Measurements from ENCODE around the gene RHEX.

Gene RHEX

DNA sequence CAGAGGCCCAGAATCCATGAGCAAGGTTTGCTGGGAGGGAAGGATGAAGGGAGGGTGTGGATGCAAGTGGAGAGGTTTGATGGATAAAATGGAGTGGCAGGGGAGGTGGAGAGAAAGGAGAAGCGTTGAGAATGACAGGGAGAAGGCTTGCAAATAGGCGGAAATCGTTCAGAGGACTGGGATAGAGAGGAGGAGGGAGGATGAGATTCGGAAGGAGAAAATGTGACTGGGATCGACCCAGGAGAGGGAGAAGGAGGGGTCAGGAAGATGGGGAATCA, 63.8 kb downstream of the RHEX start:
- POLR2A ChIA-PET (ENCODE audit: low non-redundant PET), result no interaction called here
- H3K27ac ChIP-seq, result no peak overlapping the region
- CTCF ChIA-PET, result interaction anchor here (0.7 to 1.2 kb wide), 2 partner anchors 12 to 135 kb away, joined by 3 to 4 read pairs; no protein-coding TSS in a partner anchor
- no peak for DNase-seq (ENCODE audit: low spot score)
- TF ChIP-seq, protein P1, sequence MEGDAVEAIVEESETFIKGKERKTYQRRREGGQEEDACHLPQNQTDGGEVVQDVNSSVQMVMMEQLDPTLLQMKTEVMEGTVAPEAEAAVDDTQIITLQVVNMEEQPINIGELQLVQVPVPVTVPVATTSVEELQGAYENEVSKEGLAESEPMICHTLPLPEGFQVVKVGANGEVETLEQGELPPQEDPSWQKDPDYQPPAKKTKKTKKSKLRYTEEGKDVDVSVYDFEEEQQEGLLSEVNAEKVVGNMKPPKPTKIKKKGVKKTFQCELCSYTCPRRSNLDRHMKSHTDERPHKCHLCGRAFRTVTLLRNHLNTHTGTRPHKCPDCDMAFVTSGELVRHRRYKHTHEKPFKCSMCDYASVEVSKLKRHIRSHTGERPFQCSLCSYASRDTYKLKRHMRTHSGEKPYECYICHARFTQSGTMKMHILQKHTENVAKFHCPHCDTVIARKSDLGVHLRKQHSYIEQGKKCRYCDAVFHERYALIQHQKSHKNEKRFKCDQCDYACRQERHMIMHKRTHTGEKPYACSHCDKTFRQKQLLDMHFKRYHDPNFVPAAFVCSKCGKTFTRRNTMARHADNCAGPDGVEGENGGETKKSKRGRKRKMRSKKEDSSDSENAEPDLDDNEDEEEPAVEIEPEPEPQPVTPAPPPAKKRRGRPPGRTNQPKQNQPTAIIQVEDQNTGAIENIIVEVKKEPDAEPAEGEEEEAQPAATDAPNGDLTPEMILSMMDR (conservative IDR thresholded peaks at IDR 0.05; ENCODE audit: low read depth), result no peak

DNA sequence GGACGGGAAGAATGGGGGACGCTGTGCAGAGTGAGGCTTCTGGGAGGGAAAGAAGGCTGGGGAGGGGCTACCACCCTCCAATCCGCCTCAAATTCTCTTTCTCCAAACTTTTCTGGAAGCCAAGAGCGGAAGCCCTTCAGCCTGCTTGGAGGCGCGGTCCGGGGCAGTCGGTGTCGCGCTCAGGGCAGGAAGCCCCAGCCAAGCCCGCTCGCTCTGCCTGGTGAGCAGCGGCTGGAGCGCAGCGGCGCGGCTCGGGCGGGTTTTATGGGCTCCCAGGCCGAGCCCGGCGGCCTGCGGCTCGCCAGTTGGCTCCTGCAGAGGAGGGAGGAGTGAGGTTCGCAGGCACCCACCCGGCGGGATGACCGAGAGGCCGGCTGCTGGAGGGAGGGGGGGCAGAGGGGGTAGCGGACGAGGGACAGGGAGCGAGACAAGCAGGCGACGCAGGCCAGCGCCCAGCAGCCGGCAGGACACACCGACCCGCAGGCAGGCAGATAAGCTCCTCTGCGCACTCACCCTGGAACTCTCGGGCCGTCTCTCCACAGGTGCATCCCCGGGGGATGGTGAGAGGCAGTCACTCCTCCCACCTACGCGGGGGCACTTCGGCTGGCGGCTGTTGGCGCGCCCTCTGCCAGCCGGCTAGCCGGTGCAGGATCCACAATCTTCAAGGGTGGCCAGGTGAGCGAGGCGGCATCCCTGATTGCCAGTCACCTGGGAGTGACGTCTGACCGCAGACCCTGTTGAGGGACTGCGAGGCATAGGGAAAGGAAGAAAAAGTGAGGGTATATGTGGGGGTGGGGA, 64.4 kb downstream of the RHEX start, which contains the start of gene AVPR1B:
AVPR1B (minus strand) TSS at position 238 of the 798 bp plus-strand sequence. CDS start 498 bp downstream, outside the sequence.
- TF ChIP-seq, protein P1 (conservative IDR thresholded peaks at IDR 0.05; ENCODE audit: low read depth), result peak; percentile 24; the same call in 1 of the 2 replicates
- no peak within 1 kb of the TSS for H3K27ac ChIP-seq
- peak; percentile 56 for DNase-seq (ENCODE audit: low spot score)
- ChIA-PET POLR2A (ENCODE audit: low non-redundant PET) (no interaction called here), CTCF (interaction anchor here (0.6 to 1.2 kb wide), 3 partner anchors 11 to 1737 kb away, joined by 3 to 4 read pairs (median 3); no protein-coding TSS in a partner anchor)

DNA sequence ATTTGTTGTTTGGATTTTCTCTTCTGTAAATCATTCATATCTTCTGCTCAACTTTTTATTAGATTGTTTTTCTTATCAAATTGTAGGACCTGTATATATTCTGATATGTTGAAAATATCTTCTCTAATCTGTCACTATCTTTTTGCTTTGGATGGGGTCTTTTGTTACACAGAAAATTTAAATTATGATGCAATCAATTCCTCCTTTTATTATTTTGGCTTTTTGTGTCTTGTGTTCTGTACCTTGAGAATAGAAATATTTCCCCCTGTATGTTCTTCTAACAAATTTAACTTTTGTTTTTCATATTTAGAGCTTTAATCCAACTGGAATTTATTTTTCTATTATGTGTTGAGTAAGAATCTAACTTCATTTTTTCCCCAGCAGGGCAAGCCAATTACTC, 67.4 kb downstream of the RHEX start:
- CTCF ChIA-PET, result interaction anchor here (1.0 to 1.7 kb wide), 2 partner anchors 10 to 14 kb away, joined by 3 to 6 read pairs; no protein-coding TSS in a partner anchor
- no peak for DNase-seq (ENCODE audit: low spot score)
- POLR2A ChIA-PET (ENCODE audit: low non-redundant PET), result no interaction called here
- TF ChIP-seq, protein P1 (conservative IDR thresholded peaks at IDR 0.05; ENCODE audit: low read depth), result no peak
- H3K27ac ChIP-seq, result no peak overlapping the region

DNA sequence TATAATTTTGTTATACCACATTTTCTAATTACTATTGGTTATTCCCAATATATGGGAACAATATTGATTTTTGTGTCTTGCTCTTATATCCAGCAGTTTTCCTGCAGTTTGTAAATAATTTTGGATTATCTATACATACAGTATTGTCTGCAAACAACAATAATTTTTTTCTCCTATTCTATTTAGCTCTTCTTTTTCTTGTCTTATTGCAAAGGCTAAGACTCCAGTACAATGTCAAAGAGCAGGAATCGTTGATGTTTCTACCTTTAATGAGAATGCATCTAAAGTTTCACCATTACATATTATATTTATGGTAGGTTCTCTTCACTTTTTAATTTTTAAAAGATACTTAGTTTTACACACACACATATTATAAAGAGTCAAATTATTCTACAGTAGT, 68.3 kb downstream of the RHEX start:
- H3K27ac ChIP-seq, result no peak overlapping the region
- POLR2A ChIA-PET (ENCODE audit: low non-redundant PET), result no interaction called here
- DNase-seq (ENCODE audit: low spot score), result no peak
- CTCF ChIA-PET, result interaction anchor here (1.0 to 1.7 kb wide), 2 partner anchors 9 to 15 kb away, joined by 3 to 6 read pairs; no protein-coding TSS in a partner anchor
- TF ChIP-seq, protein P1 (conservative IDR thresholded peaks at IDR 0.05; ENCODE audit: low read depth), result no peak

DNA sequence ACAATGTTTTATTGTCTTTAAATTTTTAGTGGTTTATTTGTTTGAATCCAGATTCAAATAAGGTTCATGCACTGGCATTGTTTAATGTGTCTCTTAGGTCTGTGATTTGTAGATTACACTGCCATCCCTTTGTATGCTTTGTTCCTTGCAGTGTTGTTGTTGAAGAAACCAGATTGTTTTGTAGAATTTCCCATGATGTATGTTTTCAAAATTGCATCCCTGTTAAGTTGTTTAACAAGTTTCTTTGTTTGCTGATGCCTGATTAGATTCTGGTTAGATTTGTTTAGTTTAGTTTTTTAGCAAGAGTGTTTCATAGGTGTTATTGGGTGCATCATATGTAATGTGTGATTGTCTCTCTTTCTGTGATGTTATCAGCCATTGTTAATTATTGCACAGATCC, 69.7 kb downstream of the RHEX start:
- H3K27ac ChIP-seq, result no peak overlapping the region
- DNase-seq (ENCODE audit: low spot score), result no peak
- ChIA-PET CTCF (no interaction called here), POLR2A (ENCODE audit: low non-redundant PET) (no interaction called here)
- TF ChIP-seq, protein P1 (conservative IDR thresholded peaks at IDR 0.05; ENCODE audit: low read depth), result no peak

DNA sequence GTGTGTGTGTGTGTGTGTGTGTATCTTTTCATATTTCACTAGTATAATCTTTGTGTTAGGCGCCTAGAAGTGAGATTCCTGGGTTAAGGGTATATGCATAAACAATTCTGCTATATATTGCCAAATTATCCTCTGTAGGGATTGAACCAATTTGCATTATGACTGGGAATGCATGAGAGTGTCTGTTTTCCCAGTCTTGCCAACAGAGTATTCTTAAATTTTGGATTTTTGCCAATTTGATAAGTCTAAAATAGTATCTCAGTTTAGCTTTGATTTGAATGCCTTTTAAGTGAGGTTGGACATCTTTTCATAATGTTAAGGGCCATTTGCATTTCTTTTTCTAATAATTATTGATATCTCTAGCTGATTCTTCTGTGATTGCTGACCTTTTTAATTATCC, 72.4 kb downstream of the RHEX start:
- POLR2A ChIA-PET (ENCODE audit: low non-redundant PET), result no interaction called here
- TF ChIP-seq, protein P1 (conservative IDR thresholded peaks at IDR 0.05; ENCODE audit: low read depth), result no peak
- no peak for DNase-seq (ENCODE audit: low spot score)
- CTCF ChIA-PET, result interaction anchor here (0.7 to 1.1 kb wide), 2 partner anchors 207 to 1430 kb away, joined by 3 read pairs; no protein-coding TSS in a partner anchor
- no peak overlapping the region for H3K27ac ChIP-seq

Data from RWPE1 (cell line).